AG04450 (cell line): ENCODE data around the gene MED25. TPM values are rescaled to one million over a fixed set of nuclear protein-coding genes. Genes with fewer than 3 reads are reported as not detected.
A peak's percentile ranks its signal among the peaks of the same experiment; 100 is the strongest.

Source experiments
- CTCF ChIA-PET: fragments of 300-600, 350-600 bp; formaldehyde crosslinking; extraction: SDS; loops from one replicate; lab custom pipeline; 2022; ENCODE audit warnings: antibody characterized with exemption, inconsistent platforms; lab: Charles Lee
- POLR2A ChIA-PET: fragments of 350-600 bp; formaldehyde crosslinking; extraction: SDS; loops from one replicate; lab custom pipeline; 2021; ENCODE audit warnings: antibody characterized with exemption, inconsistent platforms; lab: Yijun Ruan, JAX
- DNase-seq: peaks from one replicate; pipeline ENCODE4 v3.0.0-alpha.2; 2011; ENCODE audit warnings: low read depth, low spot score
- H3K27ac ChIP-seq: one replicate; pipeline ENCODE4 v1.5.1; 2012; ENCODE audit warnings: low read depth, low read length, control low read depth
- H3K27me3 ChIP-seq: one replicate; pipeline ENCODE4 v1.6.0; 2012; ENCODE audit warnings: low read length; ENCODE audit not compliant: control insufficient read depth, insufficient read depth
- H3K4me3 ChIP-seq: 2 replicates; pipeline ENCODE4 v1.5.1; 2011; ENCODE audit warnings: mild to moderate bottlenecking, low read depth, low read length, control low read depth
- H3K9me3 ChIP-seq: 2 replicates; pipeline ENCODE4 v1.5.1; 2012; ENCODE audit warnings: low read length; ENCODE audit not compliant: control insufficient read depth, insufficient read depth
- polyA minus RNA-seq: library from RNA; depleted of rRNA, polyadenylated mRNA; stranded (reverse); fragments of >200 nt; gene quantifications from 2 replicates; pipeline ENCODE4 v1.2.3, GENCODE V29; 2011; rRNA and poly(A)+ RNA removed
- polyA plus RNA-seq: library from polyadenylated mRNA; depleted of rRNA; stranded (reverse); fragments of >200 nt; gene quantifications from 2 replicates; pipeline ENCODE4 v1.2.3, GENCODE V29; 2011; rRNA removed
- TF ChIP-seq, protein P1 (sequence below): IDR thresholded peaks from 2 replicates; pipeline ENCODE4 v1.5.1; 2011; ENCODE audit warnings: low read depth, low read length, control low read depth, inconsistent platforms

Gene MED25
- polyA plus RNA-seq (12.6 and 20.3 TPM in 2 replicates), polyA minus RNA-seq (25.4 and 33.2 TPM in 2 replicates)

DNA sequence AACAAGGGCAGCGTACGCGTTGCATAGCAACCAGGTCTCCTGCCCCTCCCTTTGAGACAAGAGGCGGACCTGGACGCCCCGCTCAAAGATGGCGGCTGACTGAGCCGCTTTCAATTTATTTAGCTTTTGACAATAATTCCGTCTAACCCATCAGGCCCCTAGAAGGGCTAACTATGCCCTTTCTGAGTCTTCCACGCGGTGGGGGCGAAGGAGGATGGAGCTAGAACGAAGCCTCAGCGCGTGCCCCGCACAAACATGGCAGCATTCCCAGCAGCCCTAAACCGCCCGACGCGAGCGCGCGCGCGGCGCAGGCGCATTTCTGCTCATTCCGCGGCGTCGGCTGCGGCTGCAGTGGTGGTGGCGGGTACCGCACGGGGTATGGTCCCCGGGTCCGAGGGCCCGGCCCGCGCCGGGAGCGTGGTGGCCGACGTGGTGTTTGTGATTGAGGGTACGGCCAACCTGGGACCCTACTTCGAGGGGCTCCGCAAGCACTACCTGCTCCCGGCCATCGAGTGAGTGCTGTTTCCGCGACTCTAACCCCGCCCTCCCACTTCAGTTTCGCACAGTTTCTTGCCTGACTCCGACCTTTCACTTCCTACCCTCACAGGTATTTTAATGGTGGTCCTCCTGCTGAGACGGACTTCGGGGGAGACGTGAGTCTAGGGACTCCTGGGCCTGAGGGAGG is at the start of gene MED25:
Gene MED25, plus strand, starts transcription at position 326 of the 685 bp plus-strand sequence. Its CDS starts 53 bp downstream, at position 379.
- Histone ChIP-seq H3K27me3 (no peaks in the 10 kb centered on the region), H3K4me3 (peak within 1 kb of the TSS; percentile 99), H3K27ac (peak within 1 kb of the TSS; percentile 94), H3K9me3 (no peaks in the 10 kb centered on the region; the same call in 1 of the 2 replicates)
- ChIA-PET POLR2A (interaction anchor here (1.1 kb wide), 1 partner anchor 59 kb away, joined by 4 read pairs; the partner anchor contains the start of genes AKT1S1 and TBC1D17), CTCF (interaction anchor here (0.5 to 0.6 kb wide), 2 partner anchors 306 to 907 kb away, joined by 3 to 4 read pairs; no protein-coding TSS in a partner anchor)
- TF ChIP-seq, protein P1, sequence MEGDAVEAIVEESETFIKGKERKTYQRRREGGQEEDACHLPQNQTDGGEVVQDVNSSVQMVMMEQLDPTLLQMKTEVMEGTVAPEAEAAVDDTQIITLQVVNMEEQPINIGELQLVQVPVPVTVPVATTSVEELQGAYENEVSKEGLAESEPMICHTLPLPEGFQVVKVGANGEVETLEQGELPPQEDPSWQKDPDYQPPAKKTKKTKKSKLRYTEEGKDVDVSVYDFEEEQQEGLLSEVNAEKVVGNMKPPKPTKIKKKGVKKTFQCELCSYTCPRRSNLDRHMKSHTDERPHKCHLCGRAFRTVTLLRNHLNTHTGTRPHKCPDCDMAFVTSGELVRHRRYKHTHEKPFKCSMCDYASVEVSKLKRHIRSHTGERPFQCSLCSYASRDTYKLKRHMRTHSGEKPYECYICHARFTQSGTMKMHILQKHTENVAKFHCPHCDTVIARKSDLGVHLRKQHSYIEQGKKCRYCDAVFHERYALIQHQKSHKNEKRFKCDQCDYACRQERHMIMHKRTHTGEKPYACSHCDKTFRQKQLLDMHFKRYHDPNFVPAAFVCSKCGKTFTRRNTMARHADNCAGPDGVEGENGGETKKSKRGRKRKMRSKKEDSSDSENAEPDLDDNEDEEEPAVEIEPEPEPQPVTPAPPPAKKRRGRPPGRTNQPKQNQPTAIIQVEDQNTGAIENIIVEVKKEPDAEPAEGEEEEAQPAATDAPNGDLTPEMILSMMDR: peak; percentile 27
- peak; percentile 55 for DNase-seq

DNA sequence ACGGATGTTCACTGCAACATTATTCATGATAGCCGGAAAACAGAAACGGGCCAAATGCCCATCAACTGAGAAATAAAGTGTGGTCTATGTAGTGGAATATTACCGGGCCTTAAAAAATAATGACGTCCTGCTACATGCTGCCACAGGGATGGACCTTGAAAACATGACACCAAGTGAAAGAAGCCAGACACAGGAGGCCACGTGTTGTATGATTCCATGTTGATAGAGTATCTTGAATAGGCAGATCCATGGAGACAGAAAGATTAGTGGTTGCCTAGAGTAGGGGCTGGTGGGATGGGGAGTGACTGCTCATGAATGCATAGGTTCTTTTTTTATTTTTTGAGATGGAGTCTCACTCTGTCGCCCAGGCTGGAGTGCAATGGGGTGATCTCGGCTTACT is 47.6 kb upstream of the MED25 start:
- Histone ChIP-seq H3K9me3 (no peaks in the 10 kb centered on the region), H3K4me3 (no peak overlapping the region), H3K27me3 (no peaks in the 10 kb centered on the region), H3K27ac (no peak overlapping the region)
- TF ChIP-seq, protein P1: no peak
- POLR2A ChIA-PET: no interaction called here
- CTCF ChIA-PET: no interaction called here
- no peak for DNase-seq

DNA sequence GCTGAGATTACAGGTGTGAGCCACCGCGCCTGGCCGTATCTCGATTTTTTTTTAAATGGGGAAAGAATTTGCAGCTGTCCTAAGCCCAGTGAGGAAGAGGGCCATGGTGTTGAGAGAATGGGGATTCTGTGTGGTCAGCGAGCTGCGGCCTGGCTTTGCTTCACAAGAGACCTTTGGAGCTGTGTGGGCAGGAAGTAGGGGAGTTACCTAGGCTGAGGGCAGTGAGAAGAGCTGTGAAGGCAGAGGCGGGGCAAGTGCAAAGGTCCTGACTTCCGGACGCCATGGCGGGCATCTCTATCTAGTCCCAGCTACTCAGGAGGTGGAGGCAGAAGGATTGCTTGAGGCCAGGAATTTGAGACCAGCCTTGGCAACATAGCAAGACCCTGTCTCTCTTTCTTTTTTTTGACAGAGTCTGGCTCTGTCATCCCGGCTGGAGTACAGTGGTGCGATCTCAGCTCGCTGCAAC is 46.4 kb upstream of the MED25 start:
- TF ChIP-seq, protein P1: no peak
- POLR2A ChIA-PET: no interaction called here
- CTCF ChIA-PET: interaction anchor here (1.2 kb wide), 1 partner anchor 54 kb away, joined by 8 read pairs; no protein-coding TSS in a partner anchor
- Histone ChIP-seq H3K27ac (no peak overlapping the region), H3K4me3 (no peak overlapping the region), H3K9me3 (no peaks in the 10 kb centered on the region), H3K27me3 (no peaks in the 10 kb centered on the region)
- no peak for DNase-seq

DNA sequence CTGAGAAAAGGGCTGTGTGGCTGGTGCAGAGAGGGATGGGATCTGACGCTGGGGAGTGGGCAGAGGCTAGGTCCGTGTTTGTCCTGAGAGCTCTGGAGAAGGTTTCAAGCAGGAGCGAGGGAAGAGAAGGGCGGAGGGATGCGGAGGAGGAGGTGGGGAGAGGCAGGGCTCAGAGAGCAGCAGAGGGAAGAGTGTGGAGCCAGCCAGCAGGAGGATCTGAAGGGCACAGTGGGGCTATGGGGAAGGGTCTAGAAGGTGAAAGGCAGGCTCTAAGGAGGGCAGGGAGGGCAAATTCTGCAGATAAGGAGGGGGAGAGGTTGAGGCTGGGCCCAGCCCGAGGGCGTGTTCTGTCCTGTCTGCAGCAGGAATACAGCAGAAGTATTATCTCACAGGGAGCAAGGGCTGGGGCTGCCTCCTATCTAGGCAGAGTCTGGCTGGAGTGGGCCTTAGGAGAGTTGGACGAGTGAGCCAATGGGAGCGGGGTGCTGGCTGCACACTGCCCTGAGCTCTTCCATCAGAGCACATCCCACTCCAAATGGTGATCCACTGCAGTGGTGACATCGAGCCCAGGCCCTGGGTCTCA is 45.1 kb upstream of the MED25 start:
- POLR2A ChIA-PET: no interaction called here
- TF ChIP-seq, protein P1: no peak
- CTCF ChIA-PET: no interaction called here

More for the DNA sequence above, 45.1 kb upstream of the MED25 start:
- no peaks in the 10 kb centered on the region for H3K27me3 ChIP-seq
- DNase-seq: no peak
- H3K27ac ChIP-seq: no peak overlapping the region
- no peak overlapping the region for H3K4me3 ChIP-seq
- no peaks in the 10 kb centered on the region for H3K9me3 ChIP-seq
